ENCODE data around the gene PRR35.

Gene PRR35

DNA sequence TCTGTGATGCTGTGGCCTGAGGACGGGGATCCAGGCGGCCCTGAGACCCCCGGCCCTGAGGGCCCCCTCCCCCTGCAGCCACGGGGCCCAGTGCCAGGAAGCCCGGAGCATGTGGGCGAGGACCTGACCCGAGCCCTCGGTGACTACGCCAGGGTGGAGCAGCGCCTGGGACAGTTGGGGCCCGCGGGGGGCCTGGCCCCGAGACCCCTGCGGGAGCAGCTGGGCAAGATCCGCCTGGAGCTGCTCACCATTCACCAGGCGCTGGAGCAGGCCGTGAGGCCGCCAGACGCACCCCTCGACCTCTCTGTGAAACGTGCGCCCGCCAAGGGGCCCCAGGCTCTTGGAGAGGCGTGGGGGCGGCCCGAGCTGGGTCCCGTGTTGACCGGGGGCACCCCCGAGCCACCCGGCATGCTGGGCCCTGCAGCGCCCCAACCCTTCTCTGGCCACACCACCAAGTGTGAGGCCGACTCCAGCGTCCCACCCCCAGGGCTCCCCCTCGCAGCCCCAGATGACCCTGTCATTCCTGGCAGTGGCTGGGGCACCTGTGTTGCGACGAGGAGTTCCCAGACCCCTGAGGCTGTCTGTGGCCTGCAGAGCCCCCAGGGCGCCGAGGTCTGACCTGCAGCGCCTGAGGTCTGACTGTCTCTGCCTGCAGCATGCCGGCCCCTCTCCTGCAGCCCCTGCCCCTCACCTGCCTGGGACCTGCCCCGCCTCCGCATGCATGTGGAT is 4.7 kb downstream of the PRR35 start:
- DNase-seq (ENCODE audit: low spot score): no peak

- DNase-seq (ENCODE audit: low spot score): no peak
These were observed 5.5 kb downstream of the PRR35 start for GRCh38 chr16:565419-566330.

GRCh38 chr16:566475-567372 is 6.5 kb downstream of the PRR35 start, which contains the start of gene NHLRC4:
NHLRC4 (plus strand) TSS chr16:567005; CDS start chr16:568048, 1,043 bp downstream.
- DNase-seq (ENCODE audit: low spot score): no peak

DNA sequence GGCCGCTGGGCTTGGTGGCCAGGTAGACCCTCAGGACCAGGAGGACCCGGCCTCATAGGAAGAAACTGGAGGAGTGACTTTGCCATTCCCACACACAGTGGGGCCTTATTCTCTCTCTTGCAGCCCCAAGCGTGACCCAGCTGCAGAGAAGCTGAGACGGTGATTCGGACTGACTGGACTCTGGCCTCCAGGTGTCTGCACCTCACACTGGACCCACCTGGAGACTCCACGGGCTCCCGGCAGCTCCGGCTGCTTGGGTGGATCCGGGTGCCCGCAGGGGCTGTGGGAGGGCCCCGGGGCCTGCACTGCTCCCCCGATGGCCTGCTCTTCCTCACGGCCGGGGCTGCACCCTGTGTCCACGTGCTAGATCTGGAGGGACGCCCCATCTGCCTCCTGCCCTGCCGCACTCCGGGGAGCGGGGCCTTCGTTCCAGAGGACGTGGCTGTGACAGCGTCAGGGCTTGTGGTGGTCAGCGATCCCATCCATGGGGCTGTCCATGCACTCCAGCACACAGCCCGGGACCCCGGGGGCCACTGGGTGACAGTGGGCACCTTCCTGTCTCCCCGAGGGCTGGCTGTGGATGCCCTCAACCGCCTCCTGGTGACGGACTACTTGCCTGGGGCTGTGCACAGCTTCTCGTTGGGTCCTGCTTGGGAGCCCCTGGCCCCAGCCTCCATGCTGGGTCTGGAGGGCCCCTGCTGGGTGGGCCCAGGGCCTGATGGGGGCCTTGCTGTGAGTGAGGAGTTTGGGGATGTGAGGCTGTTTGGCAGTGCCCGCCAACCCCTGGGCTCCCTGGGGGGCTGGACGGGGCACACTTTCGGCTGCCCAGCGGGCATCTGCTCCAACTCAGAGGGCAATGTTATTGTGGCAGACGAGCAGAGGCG is 7.4 kb downstream of the PRR35 start:
- no peak for DNase-seq (ENCODE audit: low spot score)

DNA sequence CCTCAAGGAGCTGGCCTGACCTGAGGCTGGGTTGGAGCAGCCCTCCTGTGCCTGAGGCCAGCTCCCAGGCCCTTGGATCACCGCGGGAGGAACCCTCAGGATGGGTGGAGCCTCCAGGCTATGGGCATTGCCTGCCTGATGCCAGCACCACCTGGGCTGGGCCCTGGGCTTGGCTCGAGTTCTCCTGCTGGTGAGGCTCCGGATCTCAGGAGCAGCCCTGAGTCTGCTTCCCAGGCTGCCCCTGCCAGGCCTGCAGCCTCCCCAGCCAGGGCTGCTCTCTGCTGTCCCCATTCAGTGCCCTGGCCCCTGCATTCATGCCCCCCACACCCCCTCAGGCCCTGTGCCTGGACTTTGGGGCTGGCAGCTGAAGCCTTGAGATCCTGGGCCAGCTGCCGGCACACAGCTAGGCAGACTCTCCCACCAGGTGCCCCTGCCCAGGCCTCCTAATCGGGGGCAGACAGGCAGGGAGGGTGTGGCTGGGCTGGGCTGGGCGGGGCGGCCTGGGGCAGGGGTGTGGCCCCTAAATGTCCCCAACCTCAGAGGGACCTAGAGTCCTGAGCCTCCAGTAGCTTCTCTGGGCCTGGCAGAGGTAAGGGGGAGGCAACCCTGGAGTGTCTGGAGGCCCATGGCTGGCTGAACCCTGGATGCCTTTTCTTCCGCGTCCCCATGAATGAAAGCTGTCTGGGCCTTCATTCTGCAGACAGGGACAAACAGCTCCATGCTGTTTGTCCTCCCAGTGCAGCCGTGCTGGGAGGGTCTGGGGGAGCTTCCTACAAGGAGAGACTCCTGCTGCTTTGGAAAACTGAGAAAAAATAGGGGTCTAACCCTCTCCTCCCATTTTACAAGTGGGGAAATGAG is 8.4 kb downstream of the PRR35 start:
- no peak for DNase-seq (ENCODE audit: low spot score)

DNA sequence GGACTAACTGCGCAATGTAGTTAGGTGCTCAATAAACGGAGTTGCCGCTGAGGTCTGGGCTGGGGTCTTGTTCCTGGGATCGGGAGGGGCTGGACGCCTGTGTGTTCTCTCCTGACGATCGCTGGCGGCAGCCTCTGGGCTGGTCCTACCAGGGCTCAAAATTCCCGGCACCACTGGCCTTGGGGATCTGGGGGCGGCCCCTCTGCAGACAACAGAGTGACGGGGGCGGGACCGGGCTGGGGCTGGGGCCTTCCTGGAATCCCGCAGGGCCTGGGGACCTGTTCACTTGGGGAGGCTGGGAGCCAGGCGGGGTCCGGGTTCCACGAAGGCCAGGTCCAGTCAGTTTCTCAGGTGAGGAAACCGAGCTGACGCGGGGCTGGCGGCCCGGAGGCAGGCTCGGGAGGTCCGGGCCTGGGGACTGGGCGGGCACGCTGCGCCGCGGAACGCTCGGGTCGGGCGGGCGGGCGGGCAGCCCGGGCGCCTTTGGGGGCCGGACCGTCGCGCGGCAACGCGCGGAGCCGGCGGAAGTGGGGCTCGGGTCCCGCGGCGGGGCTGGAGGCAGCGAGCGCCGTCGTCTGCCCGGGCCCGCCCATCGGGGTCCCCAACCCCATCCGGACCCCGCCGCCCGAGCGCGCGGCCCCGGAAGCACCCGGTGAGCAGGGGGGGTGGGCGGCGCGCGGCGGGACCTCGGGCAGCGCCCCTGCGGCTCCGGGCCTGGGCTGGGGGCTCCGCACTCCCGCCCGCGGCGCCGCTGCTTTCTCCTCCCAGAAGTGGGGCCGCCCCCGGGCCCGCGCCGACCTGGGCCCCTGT is 9.5 kb downstream of the PRR35 start, which contains the start of gene PIGQ:
TSS of gene PIGQ (plus strand) at position 524 of the 810 bp plus-strand sequence. CDS start 4,107 bp downstream, outside the sequence.
- DNase-seq (ENCODE audit: low spot score): peak; percentile 39

GRCh38 chr16:572865-573650 is 12.9 kb downstream of the PRR35 start:
- no peak for DNase-seq (ENCODE audit: low spot score)

DNA sequence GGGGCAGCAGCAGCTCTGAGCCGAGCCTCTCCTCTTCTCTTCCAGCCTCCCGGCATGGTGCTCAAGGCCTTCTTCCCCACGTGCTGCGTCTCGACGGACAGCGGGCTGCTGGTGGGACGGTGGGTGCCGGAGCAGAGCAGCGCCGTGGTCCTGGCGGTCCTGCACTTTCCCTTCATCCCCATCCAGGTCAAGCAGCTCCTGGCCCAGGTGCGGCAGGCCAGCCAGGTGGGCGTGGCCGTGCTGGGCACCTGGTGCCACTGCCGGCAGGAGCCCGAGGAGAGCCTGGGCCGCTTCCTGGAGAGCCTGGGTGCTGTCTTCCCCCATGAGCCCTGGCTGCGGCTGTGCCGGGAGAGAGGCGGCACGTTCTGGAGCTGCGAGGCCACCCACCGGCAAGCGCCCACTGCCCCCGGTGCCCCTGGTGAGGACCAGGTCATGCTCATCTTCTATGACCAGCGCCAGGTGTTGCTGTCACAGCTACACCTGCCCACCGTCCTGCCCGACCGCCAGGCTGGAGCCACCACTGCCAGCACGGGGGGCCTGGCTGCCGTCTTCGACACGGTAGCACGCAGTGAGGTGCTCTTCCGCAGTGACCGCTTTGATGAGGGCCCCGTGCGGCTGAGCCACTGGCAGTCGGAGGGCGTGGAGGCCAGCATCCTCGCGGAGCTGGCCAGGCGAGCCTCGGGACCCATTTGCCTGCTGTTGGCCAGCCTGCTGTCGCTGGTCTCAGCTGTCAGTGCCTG is 14.0 kb downstream of the PRR35 start:
- DNase-seq (ENCODE audit: low spot score): no peak

GRCh38 chr16:575354-576196 is 15.4 kb downstream of the PRR35 start:
- no peak for DNase-seq (ENCODE audit: low spot score)

GRCh38 chr16:576197-576822 is 16.1 kb downstream of the PRR35 start:
- DNase-seq (ENCODE audit: low spot score): no peak

- DNase-seq (ENCODE audit: low spot score): no peak
These were observed 16.6 kb downstream of the PRR35 start for GRCh38 chr16:576823-577201.

DNA sequence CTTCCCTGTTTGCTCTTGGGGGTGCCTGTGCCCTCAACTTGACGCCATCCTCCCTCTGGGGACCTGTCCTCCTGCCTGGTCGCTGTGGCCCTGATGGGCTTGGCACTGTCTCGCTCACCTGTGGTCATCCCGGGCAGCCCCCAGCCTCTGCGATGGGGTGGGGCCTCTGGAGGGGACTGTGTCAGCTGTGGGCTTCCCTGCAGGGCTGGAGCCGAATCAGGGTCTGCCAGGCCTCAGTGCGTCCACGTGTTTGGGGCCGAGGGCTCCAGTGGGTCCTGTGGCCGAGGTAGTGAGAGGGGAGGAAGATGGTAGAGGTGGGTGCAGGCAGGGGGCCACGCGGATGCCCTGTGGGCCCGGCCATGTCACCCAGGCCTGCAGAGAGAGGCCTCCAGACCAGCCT is 17.6 kb downstream of the PRR35 start:
- no peak for DNase-seq (ENCODE audit: low spot score)

GRCh38 chr16:578232-578869 is 18.2 kb downstream of the PRR35 start:
- DNase-seq (ENCODE audit: low spot score): no peak

DNA sequence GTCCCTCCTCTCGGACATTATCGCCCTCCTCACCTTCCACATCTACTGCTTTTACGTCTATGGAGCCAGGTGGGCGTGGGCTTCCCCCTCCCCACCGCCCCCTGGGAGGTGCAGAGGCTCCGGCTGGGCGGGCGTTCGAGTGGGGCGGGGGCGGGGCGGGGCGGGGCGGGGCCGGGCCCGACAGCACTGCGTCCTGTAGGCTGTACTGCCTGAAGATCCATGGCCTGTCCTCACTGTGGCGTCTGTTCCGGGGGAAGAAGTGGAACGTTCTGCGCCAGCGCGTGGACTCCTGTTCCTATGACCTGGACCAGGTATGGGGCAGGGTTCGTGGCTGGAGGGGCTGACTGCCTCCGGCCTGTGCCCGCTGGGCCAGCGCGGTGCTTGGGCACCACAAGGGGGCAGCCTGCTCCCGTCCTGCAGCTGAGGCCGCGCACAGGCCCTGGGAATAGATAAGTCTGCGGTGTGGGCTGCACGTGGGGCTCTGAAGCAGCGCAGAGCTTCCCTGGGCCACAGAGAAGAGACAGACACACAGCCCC is 18.7 kb downstream of the PRR35 start:
- DNase-seq (ENCODE audit: low spot score): peak; percentile 72
